Measurements from ENCODE around the gene SLA2.
A peak's percentile ranks its signal among the peaks of the same experiment; 100 is the strongest.
"Not testable (repeated sequence)": the region's sequence is repeated elsewhere in the genome, so short reads cannot be mapped to it uniquely, and the experiment has no call there.

SLA2 gene

DNA sequence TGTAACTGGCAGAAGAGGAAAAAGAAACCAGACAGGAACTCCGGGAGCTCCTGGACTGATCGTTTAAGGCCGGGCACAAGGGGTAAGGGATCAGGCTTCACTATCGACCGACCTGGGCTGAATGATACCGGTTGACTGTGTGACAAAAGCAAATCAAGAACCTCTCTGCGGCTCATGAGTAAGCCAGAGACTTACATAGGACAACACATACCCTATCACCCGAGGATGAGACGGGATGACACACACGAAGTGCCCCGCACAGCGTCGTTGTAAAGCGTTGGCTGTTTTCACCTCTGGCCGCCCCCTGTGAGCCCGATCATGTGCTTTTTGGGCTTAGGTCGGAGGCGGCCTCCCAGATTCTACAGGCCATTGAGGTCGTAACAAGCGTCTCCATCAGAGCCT lies 73.3 kb downstream of the SLA2 start:
- peak overlapping the region; percentile 31 for H3K4me3 ChIP-seq (ENCODE audit: control insufficient read depth, low read depth, low read length)
- no peak for DNase-seq (ENCODE audit: low read depth)
- TF ChIP-seq, protein P1, sequence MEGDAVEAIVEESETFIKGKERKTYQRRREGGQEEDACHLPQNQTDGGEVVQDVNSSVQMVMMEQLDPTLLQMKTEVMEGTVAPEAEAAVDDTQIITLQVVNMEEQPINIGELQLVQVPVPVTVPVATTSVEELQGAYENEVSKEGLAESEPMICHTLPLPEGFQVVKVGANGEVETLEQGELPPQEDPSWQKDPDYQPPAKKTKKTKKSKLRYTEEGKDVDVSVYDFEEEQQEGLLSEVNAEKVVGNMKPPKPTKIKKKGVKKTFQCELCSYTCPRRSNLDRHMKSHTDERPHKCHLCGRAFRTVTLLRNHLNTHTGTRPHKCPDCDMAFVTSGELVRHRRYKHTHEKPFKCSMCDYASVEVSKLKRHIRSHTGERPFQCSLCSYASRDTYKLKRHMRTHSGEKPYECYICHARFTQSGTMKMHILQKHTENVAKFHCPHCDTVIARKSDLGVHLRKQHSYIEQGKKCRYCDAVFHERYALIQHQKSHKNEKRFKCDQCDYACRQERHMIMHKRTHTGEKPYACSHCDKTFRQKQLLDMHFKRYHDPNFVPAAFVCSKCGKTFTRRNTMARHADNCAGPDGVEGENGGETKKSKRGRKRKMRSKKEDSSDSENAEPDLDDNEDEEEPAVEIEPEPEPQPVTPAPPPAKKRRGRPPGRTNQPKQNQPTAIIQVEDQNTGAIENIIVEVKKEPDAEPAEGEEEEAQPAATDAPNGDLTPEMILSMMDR (IDR thresholded peaks at IDR 0.05; ENCODE audit: control insufficient read depth, insufficient read depth, low read depth, low read length, missing control alignments), result no peak

DNA sequence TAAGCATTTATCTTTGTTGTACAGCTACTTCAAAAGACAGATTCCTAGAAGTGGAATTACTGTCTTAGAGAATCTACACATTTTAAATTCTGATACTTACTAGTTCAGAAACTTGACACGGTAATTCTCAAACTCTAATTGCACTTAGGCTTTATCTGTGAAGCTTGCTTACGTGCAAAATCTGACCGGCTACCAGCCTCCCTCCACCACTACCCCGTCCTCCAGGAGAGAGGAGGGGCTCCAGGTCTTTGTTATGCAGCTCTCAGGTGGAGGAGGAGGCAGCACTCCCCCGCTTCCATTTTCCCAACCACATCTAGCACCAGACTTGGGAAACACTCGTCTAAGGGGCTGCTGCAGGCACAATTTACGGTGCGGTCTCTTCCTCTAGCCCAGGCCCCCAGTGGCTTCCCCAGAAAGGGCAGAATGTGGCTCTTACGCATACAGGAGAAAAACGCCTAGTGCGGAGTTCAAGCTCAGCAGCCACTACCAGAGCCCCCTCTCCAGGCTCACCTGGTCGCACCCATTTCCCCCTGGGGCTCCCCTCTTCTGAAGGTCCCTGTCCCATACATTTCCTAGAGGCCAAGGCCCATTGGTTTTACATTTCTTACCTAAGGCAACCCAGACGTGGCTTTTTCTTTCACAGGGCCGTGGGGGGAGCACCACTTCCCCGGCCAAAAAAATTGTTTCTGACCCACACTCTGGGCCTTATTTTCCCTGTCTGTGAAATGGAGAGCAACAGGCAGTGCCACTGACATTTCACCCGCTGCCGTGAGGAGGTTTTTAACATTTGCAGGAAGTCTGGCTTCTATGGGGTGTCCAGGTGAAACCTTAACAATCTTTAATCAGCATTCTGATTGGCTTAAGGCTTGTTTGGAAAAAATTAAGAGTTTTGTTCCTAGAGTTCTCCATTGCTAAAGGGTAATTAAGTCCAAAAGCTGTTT lies 74.2 kb downstream of the SLA2 start:
- no peak overlapping the region for H3K4me3 ChIP-seq (ENCODE audit: control insufficient read depth, low read depth, low read length)
- TF ChIP-seq, protein P1 (IDR thresholded peaks at IDR 0.05; ENCODE audit: control insufficient read depth, insufficient read depth, low read depth, low read length, missing control alignments), result no peak
- DNase-seq (ENCODE audit: low read depth), result no peak

DNA sequence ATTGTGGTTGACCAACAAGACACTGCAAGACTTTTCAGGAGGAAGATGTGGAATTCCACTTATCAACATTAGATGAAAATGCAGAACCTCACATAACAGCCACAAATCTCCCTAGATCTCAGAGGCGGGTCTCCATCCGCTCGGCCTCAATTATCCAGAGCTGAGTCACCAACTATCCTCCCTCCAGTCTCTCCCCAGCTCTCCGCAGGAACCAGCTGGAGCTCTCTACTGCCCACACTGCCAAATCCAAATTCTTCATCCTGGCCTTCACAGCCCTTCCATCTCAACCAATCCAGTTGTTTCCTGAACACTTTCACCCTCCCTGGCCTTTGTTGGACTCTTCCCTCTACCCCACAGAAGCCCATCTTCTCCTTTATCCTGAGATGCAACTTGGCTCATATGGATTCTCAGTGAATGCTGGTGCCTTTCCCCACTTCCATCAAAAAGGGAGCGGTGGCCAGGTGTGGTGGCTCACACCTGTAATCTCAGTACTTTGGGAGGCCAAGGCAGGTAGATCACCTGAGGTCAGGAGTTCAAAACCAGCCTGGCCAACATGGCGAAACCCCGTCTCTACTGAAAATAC lies 76.1 kb downstream of the SLA2 start:
- H3K4me3 ChIP-seq (ENCODE audit: control insufficient read depth, low read depth, low read length), result no peak overlapping the region
- no peak for DNase-seq (ENCODE audit: low read depth)

DNA sequence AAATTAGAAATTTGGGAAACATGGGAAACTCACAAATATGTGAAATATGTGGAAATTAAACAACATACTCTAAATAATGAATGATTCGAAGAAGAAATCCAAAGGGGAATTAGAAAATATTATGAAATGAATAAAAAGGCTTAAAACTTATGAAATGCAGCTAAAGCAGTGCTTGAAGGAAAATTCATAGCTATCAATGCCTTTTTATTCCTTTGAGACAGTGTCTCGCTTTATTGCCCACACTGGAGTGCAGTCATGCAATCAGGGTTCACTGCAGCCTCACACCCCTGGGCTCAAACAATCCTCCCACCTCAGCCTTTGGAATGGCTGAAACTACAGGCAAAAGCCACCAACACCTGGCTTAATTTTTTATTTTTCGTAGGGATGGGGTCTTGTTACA lies 80.5 kb downstream of the SLA2 start:
- TF ChIP-seq, protein P1 (IDR thresholded peaks at IDR 0.05; ENCODE audit: control insufficient read depth, insufficient read depth, low read depth, low read length, missing control alignments), result no peak
- no peak overlapping the region for H3K4me3 ChIP-seq (ENCODE audit: control insufficient read depth, low read depth, low read length)
- DNase-seq (ENCODE audit: low read depth), result no peak

More for the DNA sequence above, 76.1 kb downstream of the SLA2 start:
- TF ChIP-seq, protein P1 (IDR thresholded peaks at IDR 0.05; ENCODE audit: control insufficient read depth, insufficient read depth, low read depth, low read length, missing control alignments), result no peak

DNA sequence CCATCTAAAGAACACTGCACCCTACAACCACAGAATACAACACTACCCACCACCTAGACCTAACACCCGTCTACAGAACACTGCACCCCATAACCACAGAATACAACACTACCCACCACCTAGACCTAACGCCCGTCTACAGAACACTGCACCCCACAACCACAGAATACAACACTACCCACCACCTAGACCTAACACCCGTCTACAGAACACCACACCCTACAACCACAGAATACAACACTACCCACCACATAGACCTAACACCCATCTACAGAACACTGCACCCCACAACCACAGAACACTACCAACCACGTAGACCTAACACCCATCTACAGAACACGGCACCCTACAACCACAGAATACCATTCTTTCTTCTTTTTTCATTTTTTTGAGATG lies 81.3 kb downstream of the SLA2 start:
- H3K4me3 ChIP-seq (ENCODE audit: control insufficient read depth, low read depth, low read length), result not testable (repeated sequence)

DNA sequence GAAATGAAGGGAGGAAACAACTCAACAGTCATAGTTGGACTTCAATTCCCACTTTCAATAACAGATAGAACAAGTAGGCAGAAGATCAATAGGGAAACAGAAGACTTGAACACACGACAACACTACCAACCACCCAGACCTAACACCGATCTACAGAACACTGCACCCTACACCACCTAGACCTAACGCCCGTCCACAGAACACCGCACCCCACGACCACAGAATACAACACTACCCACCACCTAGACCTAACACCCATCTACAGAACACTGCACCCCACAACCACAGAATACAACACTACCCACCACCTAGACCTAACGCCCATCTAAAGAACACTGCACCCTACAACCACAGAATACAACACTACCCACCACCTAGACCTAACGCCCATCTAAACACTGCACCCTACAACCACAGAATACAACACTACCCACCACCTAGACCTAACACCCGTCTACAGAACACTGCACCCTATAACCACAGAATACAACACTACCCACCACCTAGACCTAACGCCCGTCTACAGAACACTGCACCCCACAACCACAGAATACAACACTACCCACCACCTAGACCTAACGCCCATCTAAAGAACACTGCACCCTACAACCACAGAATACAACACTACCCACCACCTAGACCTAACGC lies 81.8 kb downstream of the SLA2 start:
- H3K4me3 ChIP-seq (ENCODE audit: control insufficient read depth, low read depth, low read length); DNase-seq (ENCODE audit: low read depth): not testable (repeated sequence)

More for the DNA sequence above, 81.3 kb downstream of the SLA2 start:
- DNase-seq (ENCODE audit: low read depth), result not testable (repeated sequence)

DNA sequence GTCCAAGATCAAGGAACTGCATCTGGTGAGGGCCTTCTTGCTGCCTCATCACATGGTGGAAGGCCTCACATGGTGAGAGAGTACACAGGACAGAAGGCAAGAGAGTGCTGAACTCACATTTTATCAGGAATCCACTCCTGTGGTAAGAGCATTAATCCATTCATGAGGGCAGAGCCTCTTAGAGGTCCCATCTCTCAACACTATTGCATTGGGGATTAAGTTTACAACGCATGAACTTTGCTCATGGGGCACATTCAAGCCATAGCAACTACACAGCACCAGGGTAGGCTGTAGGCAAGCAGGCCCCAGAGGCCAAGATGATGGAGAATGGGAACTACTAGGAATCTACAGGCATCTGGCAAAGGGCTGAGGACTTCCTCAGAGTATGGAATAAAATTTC lies 82.6 kb downstream of the SLA2 start:
- H3K4me3 ChIP-seq (ENCODE audit: control insufficient read depth, low read depth, low read length), result no peak overlapping the region
- TF ChIP-seq, protein P1 (IDR thresholded peaks at IDR 0.05; ENCODE audit: control insufficient read depth, insufficient read depth, low read depth, low read length, missing control alignments), result no peak
- no peak for DNase-seq (ENCODE audit: low read depth)
